ENCODE data around the gene AHCYL1. TPM values are rescaled to one million over a fixed set of nuclear protein-coding genes. Genes with fewer than 3 reads are reported as not detected.

AHCYL1 gene
- total and polyA plus RNA-seq, 2 of the 8 experiments (the other 6 are each of a cell fraction or from before 2014, with no cell fraction given), result 64.5 to 95.9 TPM

GRCh38 chr1:109959632-109959973 lies 25.0 kb upstream of the AHCYL1 start:
- Histone ChIP-seq H3K9ac (replicated peaks in 1 of 4; ENCODE audit: extremely low read depth in 1 of 4, low read depth in 3 of 4, low read length in 3 of 4) (no peak overlapping the region), H3K9me3 (ENCODE audit: insufficient read depth in 2 of 2, low read depth in 1 of 2, low read length in 1 of 2) (no peaks in the 10 kb centered on the region), H3K23ac (ENCODE audit: insufficient read length) (no peak overlapping the region), H3K36me3 (ENCODE audit: control insufficient read depth in 2 of 4, insufficient read depth in 4 of 4, low read length in 3 of 4) (no peaks in the 10 kb centered on the region), H3K27me3 (replicated peaks in 1 of 4; ENCODE audit: control insufficient read depth in 3 of 4, extremely low read depth in 1 of 4, insufficient read depth in 3 of 4, low read length in 3 of 4) (peaks cover 0 to 9% (median 2%) of the 10 kb centered on the region in 4 experiments; a peak in 4 of 7 replicates), H3K14ac (ENCODE audit: insufficient read length) (no peak overlapping the region), H2BK20ac (ENCODE audit: low read length) (no peak overlapping the region), H2BK5ac (ENCODE audit: low read depth, low read length) (no peak overlapping the region), H2AFZ (ENCODE audit: low read length) (no peak overlapping the region), H2BK15ac (ENCODE audit: low read length) (no peak overlapping the region), H2BK12ac (ENCODE audit: low read depth, low read length) (no peak overlapping the region), H3K79me2 (ENCODE audit: control insufficient read depth in 1 of 2, insufficient read depth in 2 of 2, low read length in 2 of 2) (no peaks in the 10 kb centered on the region), H4K8ac (ENCODE audit: extremely low read depth, insufficient read depth, low read length) (no peak overlapping the region), H3K4me2 (ENCODE audit: insufficient read depth in 1 of 2, low read depth in 2 of 2, low read length in 2 of 2) (peak overlapping the region; percentile 46 to 66), H4K5ac (ENCODE audit: insufficient read length, low read depth, low read length) (no peak overlapping the region), H3K4me3 (ENCODE audit: extremely low read depth in 1 of 4, insufficient read depth in 2 of 4, low read depth in 3 of 4, low read length in 4 of 4) (peak overlapping the region in 1 of 4 experiments; percentile 45; a peak in 2 of 8 replicates), H3K56ac (replicated peaks; ENCODE audit: insufficient read length, low read depth, low read length) (no peak overlapping the region), H4K20me1 (replicated peaks in 1 of 2; ENCODE audit: control insufficient read depth in 1 of 2, insufficient read depth in 2 of 2, low read length in 2 of 2) (peaks cover 0 to 2% of the 10 kb centered on the region in 2 experiments), H3K27ac (ENCODE audit: low read depth, low read length) (no peak overlapping the region), H3K23me2 (ENCODE audit: low read depth, low read length) (no peaks in the 10 kb centered on the region), H2BK120ac (replicated peaks; ENCODE audit: low read depth, low read length) (no peak overlapping the region), H2AK5ac (ENCODE audit: low read depth, low read length) (no peak overlapping the region), H3K18ac (ENCODE audit: extremely low read depth, low read length) (no peak overlapping the region; the same call in 1 of the 2 replicates), H3K79me1 (ENCODE audit: low read depth, low read length) (no peaks in the 10 kb centered on the region), H3K4ac (replicated peaks; ENCODE audit: insufficient read length, low read depth, low read length) (no peak overlapping the region), H4K91ac (replicated peaks; ENCODE audit: insufficient read length, low read length) (no peak overlapping the region), H3K4me1 (replicated peaks in 1 of 4; ENCODE audit: control insufficient read depth in 3 of 4, insufficient read depth in 4 of 4, low read length in 3 of 4) (peaks cover 5 to 26% (median 17%) of the 10 kb centered on the region in 4 experiments; a peak in 6 of 7 replicates)
- POLR2A ChIA-PET (ENCODE audit: partially characterized antibody), result interaction anchor here (0.7 to 1.2 kb wide), 3 partner anchors 13 to 169 kb away, joined by 3 to 5 read pairs (median 3); partner anchors contain the start of gene CSF1
- TF ChIP-seq RNF2 (IDR thresholded peaks at IDR 0.05; ENCODE audit: borderline replicate concordance, low read depth, low read length, missing control alignments, poor library complexity, severe bottlenecking) (no peak), GABPA (IDR thresholded peaks at IDR 0.05; ENCODE audit: borderline replicate concordance, insufficient read depth, low read length) (no peak), GTF2F1 (IDR thresholded peaks at IDR 0.05; ENCODE audit: borderline replicate concordance, low read depth, low read length) (no peak), RBBP5 (IDR thresholded peaks at IDR 0.05; ENCODE audit: borderline replicate concordance, low read depth, low read length) (0 out of 2 replicates have a peak, but pooled peaks have one; percentile 21), SIX5 (IDR thresholded peaks at IDR 0.05; ENCODE audit: low read depth, low read length) (no peak), TCF12 (IDR thresholded peaks at IDR 0.05; ENCODE audit: low read depth, low read length) (0 out of 2 replicates have a peak, but pooled peaks have one; percentile 1), EP300 (IDR thresholded peaks at IDR 0.05; ENCODE audit: borderline replicate concordance in 1 of 2, low read depth in 2 of 2, low read length in 2 of 2) (no peak), NANOG (IDR thresholded peaks at IDR 0.05; ENCODE audit: insufficient read depth, low read depth, low read length, poor library complexity, severe bottlenecking) (no peak), TAF7 (optimal IDR thresholded peaks at IDR 0.05; ENCODE audit: borderline replicate concordance, low read depth, low read length) (no peak), KDM1A (IDR thresholded peaks at IDR 0.05; ENCODE audit: borderline replicate concordance, low read length) (no peak)
- DNase-seq (ENCODE audit: low read depth in 1 of 2, low spot score in 2 of 2) (no peak), FAIRE-seq (no peak)
- CTCF ChIA-PET (ENCODE audit: partially characterized antibody), result interaction anchor here (0.8 to 2.6 kb wide), 17 partner anchors 12 to 185 kb away, joined by 3 to 15 read pairs (median 5); partner anchors contain the start of gene AHCYL1
- WGBS, 2 experiments (ENCODE audit: extremely low coverage in 1 of 2, insufficient coverage in 1 of 2, insufficient read length in 1 of 2, insufficient replicate concordance in 2 of 2, low coverage in 1 of 2, low lambda C conversion rate in 2 of 2, missing lambda C conversion rate in 1 of 2), result 11% methylated on average over 1 of the region's 1 CpG; no CpG with 5 or more reads in 1 of the 2 experiments

Data from H1 (cell line).